H9 (cell line): Measurements from ENCODE around the gene EHMT2. TPM values are rescaled to one million over a fixed set of nuclear protein-coding genes. Genes with fewer than 3 reads are reported as not detected.

ENCODE experiments used
- DNase-seq: peaks from one replicate; pipeline ENCODE4 v3.0.0-alpha.2; 2017
- H2AFZ ChIP-seq: one replicate; pipeline ENCODE4 v1.6.1; 2013; ENCODE audit warnings: mild to moderate bottlenecking, low read length, control low read depth, moderate library complexity
- H2AK5ac ChIP-seq: 2 replicates; pipeline ENCODE4 v1.6.1; 2013; ENCODE audit warnings: low read length, control low read depth, mixed read lengths; ENCODE audit not compliant: insufficient read length
- H2BK120ac ChIP-seq: one replicate; pipeline ENCODE4 v1.6.1; 2013; ENCODE audit warnings: low read depth, mild to moderate bottlenecking, low read length, control low read depth, inconsistent platforms; ENCODE audit not compliant: poor library complexity, severe bottlenecking
- H2BK12ac ChIP-seq: 2 replicates; pipeline ENCODE4 v1.6.1; 2013; ENCODE audit warnings: low read length, control low read depth, mixed read lengths, low read depth; ENCODE audit not compliant: insufficient read length
- H2BK15ac ChIP-seq: 2 replicates; pipeline ENCODE4 v1.6.1; 2013; ENCODE audit warnings: low read depth, low read length, control low read depth
- H2BK20ac ChIP-seq: one replicate; pipeline ENCODE4 v1.6.1; 2013; ENCODE audit warnings: low read depth, mild to moderate bottlenecking, low read length, control low read depth, inconsistent platforms; ENCODE audit not compliant: poor library complexity, severe bottlenecking
- H2BK5ac ChIP-seq: 2 replicates; pipeline ENCODE4 v1.6.1; 2013; ENCODE audit warnings: low read length, control low read depth, mixed read lengths; ENCODE audit not compliant: insufficient read length
- H3K14ac ChIP-seq: 2 replicates; pipeline ENCODE4 v1.6.1; 2013; ENCODE audit warnings: low read length, control low read depth; ENCODE audit not compliant: insufficient read depth
- H3K18ac ChIP-seq: 2 replicates; pipeline ENCODE4 v1.6.1; 2013; ENCODE audit warnings: low read depth, mild to moderate bottlenecking, mixed read lengths, low read length, control low read depth; ENCODE audit not compliant: insufficient read length
- H3K23ac ChIP-seq: 2 replicates; pipeline ENCODE4 v1.6.1; 2013; ENCODE audit warnings: low read length, control low read depth, mixed read lengths, low read depth; ENCODE audit not compliant: insufficient read length
- H3K23me2 ChIP-seq: 2 replicates; pipeline ENCODE4 v1.6.1; 2013; ENCODE audit warnings: low read depth, mild to moderate bottlenecking, mixed read lengths, low read length, control low read depth; ENCODE audit not compliant: insufficient read length, poor library complexity, severe bottlenecking
- H3K27ac ChIP-seq: 2 replicates; pipeline ENCODE4 v1.5.1; 2013; ENCODE audit warnings: low read length, control low read depth, mixed read lengths, low read depth; ENCODE audit not compliant: insufficient read length
- H3K27me3 ChIP-seq: 2 replicates; pipeline ENCODE4 v1.6.1; 2013; ENCODE audit warnings: low read length, control low read depth, inconsistent platforms; ENCODE audit not compliant: insufficient read depth
- H3K4ac ChIP-seq: 2 replicates; pipeline ENCODE4 v1.6.1; 2013; ENCODE audit warnings: low read depth, mild to moderate bottlenecking, control low read depth, inconsistent platforms, low read length, moderate library complexity
- H3K4me1 ChIP-seq: 2 replicates; pipeline ENCODE4 v1.6.1; 2013; ENCODE audit warnings: low read length, control low read depth, inconsistent platforms; ENCODE audit not compliant: insufficient read depth
- H3K4me2 ChIP-seq: 2 replicates; pipeline ENCODE4 v1.6.1; 2013; ENCODE audit warnings: low read length, control low read depth, mixed read lengths; ENCODE audit not compliant: insufficient read length, insufficient read depth
- H3K56ac ChIP-seq: 2 replicates; pipeline ENCODE4 v1.6.1; 2013; ENCODE audit warnings: low read depth, mild to moderate bottlenecking, mixed read lengths, low read length, control low read depth; ENCODE audit not compliant: insufficient read length
- H3K79me1 ChIP-seq: 2 replicates; pipeline ENCODE4 v1.6.1; 2013; ENCODE audit warnings: low read depth, mild to moderate bottlenecking, moderate library complexity, low read length, control low read depth, inconsistent platforms; ENCODE audit not compliant: insufficient read depth, poor library complexity, severe bottlenecking
- H3K79me2 ChIP-seq: 2 replicates; pipeline ENCODE4 v1.6.1; 2013; ENCODE audit warnings: low read length, control low read depth, inconsistent platforms; ENCODE audit not compliant: insufficient read depth
- H3K9ac ChIP-seq: 2 replicates; pipeline ENCODE4 v1.6.1; 2013; ENCODE audit warnings: low read length, control low read depth, mixed read lengths; ENCODE audit not compliant: insufficient read length; ENCODE audit errors: extremely low read depth
- H3K9me3 ChIP-seq: one replicate; pipeline ENCODE4 v1.6.1; 2013; ENCODE audit warnings: low read depth, low read length, inconsistent platforms; ENCODE audit not compliant: control insufficient read depth
- H3T11ph ChIP-seq: one replicate; pipeline ENCODE4 v1.6.1; 2013; ENCODE audit warnings: mild to moderate bottlenecking, low read length, control low read depth, inconsistent platforms
- H4K20me1 ChIP-seq: one replicate; pipeline ENCODE4 v1.6.1; 2013; ENCODE audit not compliant: control insufficient read depth, insufficient read length, insufficient read depth
- H4K5ac ChIP-seq: 2 replicates; pipeline ENCODE4 v1.6.1; 2013; ENCODE audit warnings: low read depth, mild to moderate bottlenecking, mixed read lengths, low read length, control low read depth; ENCODE audit not compliant: insufficient read length
- H4K8ac ChIP-seq: replicated peaks from 2 replicates; pipeline ENCODE4 v1.6.1; 2013; ENCODE audit warnings: low read length, control low read depth, mixed read lengths, low read depth; ENCODE audit not compliant: insufficient read length
- H4K91ac ChIP-seq: 2 replicates; pipeline ENCODE4 v1.6.1; 2013; ENCODE audit warnings: low read depth, mild to moderate bottlenecking, moderate library complexity, mixed read lengths, low read length, control low read depth; ENCODE audit not compliant: insufficient read length
- H3K27ac Mint-ChIP-seq, 3 experiments: 2 replicates in 2 of 3; 3 replicates in 1 of 3; pipeline ENCODE4 v1.8.0; 2020 to 2021; ENCODE audit warnings: mixed read lengths in 3 of 3, mild to moderate bottlenecking in 1 of 3, moderate library complexity in 1 of 3
- H3K27me3 Mint-ChIP-seq: 2 replicates; pipeline ENCODE4 v1.8.0; 2021; ENCODE audit warnings: low read depth, mild to moderate bottlenecking, moderate library complexity, mixed read lengths
- H3K36me3 Mint-ChIP-seq, 3 experiments: 2 replicates in 2 of 3; 3 replicates in 1 of 3; pipeline ENCODE4 v1.8.0; 2020 to 2021; ENCODE audit warnings: low read depth in 3 of 3, mixed read lengths in 3 of 3; ENCODE audit not compliant: insufficient read depth in 1 of 3
- H3K4me1 Mint-ChIP-seq, 2 experiments: 2 replicates each; pipeline ENCODE4 v1.8.0; 2020; ENCODE audit warnings: mixed read lengths in 2 of 2
- H3K4me3 Mint-ChIP-seq, 2 experiments: 2 replicates in 1 of 2; 3 replicates in 1 of 2; pipeline ENCODE4 v1.8.0; 2020 to 2021; ENCODE audit warnings: mild to moderate bottlenecking in 2 of 2, mixed read lengths in 2 of 2, moderate library complexity in 1 of 2
- H3K9me3 Mint-ChIP-seq, 2 experiments: 2 replicates in 1 of 2; 3 replicates in 1 of 2; pipeline ENCODE4 v1.8.0; 2020; ENCODE audit warnings: mild to moderate bottlenecking in 2 of 2, mixed read lengths in 2 of 2, moderate library complexity in 1 of 2
- WGBS: extraction: QIAGEN DNeasy Blood & Tissue Kit; methylation state at CpG from one replicate; pipeline ENCODE4 v1.1.7; 2013; ENCODE audit warnings: missing lambda C conversion rate, low lambda C conversion rate, mixed read lengths; ENCODE audit not compliant: insufficient read length; ENCODE audit errors: extremely low coverage; 5-methylcytosine and 5-hydroxymethylcytosine counted together
- total RNA-seq: library from RNA; stranded (reverse); gene quantifications from 2 replicates; pipeline ENCODE4 v1.2.1, GENCODE V29; 2021
- TF ChIP-seq, protein P1 (sequence below): fragments of 200-600 bp; sonication (generic); conservative IDR thresholded peaks from 3 replicates; pipeline ENCODE4 v1.8.0; 2021; ENCODE audit warnings: antibody characterized with exemption, mild to moderate bottlenecking

EHMT2 gene
- total RNA-seq, 1 experiment from 2014 or later = 124 TPM

GRCh38 chr6:31905041-31905440, 7.5 kb upstream of the EHMT2 start:
- Histone ChIP-seq H3K18ac (no peak overlapping the region), H3T11ph (no peak overlapping the region), H2AK5ac (no peak overlapping the region), H2BK15ac (no peak overlapping the region), H3K79me1 (no peaks in the 10 kb centered on the region), H4K20me1 (no peaks in the 10 kb centered on the region), H2AFZ (no peak overlapping the region), H4K8ac (no peak overlapping the region), H4K91ac (no peak overlapping the region), H2BK20ac (no peak overlapping the region), H2BK5ac (no peak overlapping the region), H3K9me3 (no peaks in the 10 kb centered on the region), H3K4ac (no peak overlapping the region), H3K9ac (no peak overlapping the region), H3K23ac (no peak overlapping the region), H3K56ac (no peak overlapping the region), H2BK12ac (no peak overlapping the region), H3K4me1 (no peaks in the 10 kb centered on the region; the same call in 1 of the 2 replicates), H3K23me2 (no peaks in the 10 kb centered on the region), H3K14ac (no peak overlapping the region), H2BK120ac (no peak overlapping the region), H3K4me2 (no peak overlapping the region), H3K27me3 (no peaks in the 10 kb centered on the region), H3K79me2 (no peaks in the 10 kb centered on the region), H4K5ac (no peak overlapping the region), H3K27ac (no peak overlapping the region)
- Mint-ChIP-seq H3K9me3 (no peaks in the 10 kb centered on the region; a peak in 1 of 5 replicates), H3K27ac (no peak overlapping the region), H3K27me3 (no peaks in the 10 kb centered on the region; the same call in none of the 2 replicates), H3K36me3 (peaks cover 0 to 3% (median under 1%) of the 10 kb centered on the region in 3 experiments; a peak in 4 of 7 replicates), H3K4me1 (peaks cover 17 to 30% of the 10 kb centered on the region in 2 experiments), H3K4me3 (no peak overlapping the region)
- no CpG with 5 or more reads among the region's 1 CpG for WGBS
- no peak for DNase-seq
- TF ChIP-seq, protein P1, sequence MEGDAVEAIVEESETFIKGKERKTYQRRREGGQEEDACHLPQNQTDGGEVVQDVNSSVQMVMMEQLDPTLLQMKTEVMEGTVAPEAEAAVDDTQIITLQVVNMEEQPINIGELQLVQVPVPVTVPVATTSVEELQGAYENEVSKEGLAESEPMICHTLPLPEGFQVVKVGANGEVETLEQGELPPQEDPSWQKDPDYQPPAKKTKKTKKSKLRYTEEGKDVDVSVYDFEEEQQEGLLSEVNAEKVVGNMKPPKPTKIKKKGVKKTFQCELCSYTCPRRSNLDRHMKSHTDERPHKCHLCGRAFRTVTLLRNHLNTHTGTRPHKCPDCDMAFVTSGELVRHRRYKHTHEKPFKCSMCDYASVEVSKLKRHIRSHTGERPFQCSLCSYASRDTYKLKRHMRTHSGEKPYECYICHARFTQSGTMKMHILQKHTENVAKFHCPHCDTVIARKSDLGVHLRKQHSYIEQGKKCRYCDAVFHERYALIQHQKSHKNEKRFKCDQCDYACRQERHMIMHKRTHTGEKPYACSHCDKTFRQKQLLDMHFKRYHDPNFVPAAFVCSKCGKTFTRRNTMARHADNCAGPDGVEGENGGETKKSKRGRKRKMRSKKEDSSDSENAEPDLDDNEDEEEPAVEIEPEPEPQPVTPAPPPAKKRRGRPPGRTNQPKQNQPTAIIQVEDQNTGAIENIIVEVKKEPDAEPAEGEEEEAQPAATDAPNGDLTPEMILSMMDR = no peak
